CD4-positive, alpha-beta T cell treated with Interferon gamma for 1 hour (primary cell): Measurements from ENCODE around the gene CABP5.
"Not testable (repeated sequence)": the region's sequence is repeated elsewhere in the genome, so short reads cannot be mapped to it uniquely, and the experiment has no call there.

Experiments
- DNase-seq: peaks from one replicate; pipeline ENCODE4 v3.0.0-alpha.2; 2020

The CABP5 gene

DNA sequence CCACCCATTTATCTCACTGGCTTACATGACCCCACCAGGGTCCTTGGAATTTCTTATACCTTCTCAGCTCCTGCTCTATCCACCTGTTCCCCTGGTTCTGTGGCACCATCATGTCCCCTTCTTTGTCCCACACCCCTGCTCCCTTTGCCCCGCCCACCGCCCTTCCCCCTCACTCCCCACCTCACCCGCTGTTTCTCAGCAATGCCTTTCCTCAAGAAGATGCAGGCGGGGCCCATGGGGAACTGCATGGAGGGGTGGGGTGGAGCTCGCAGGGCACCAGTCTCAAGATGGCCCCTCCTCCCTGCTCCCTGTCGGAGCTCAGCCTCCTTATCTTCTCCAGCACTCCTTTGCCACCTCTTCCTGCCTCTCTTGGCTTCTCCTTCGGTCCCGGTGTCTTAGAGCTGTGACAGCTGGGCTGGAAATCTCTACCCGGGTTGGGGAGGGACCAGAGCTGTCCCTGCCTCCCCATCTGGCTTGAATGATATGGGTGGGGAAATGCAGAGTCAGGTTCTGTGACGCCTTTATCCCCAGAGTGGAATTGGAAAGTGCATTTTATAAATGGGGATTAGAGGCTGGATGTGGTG, at the start of gene CABP5:
TSS of gene CABP5 (minus strand) at position 405 of the 584 bp plus-strand sequence. CDS start at position 248, 157 bp downstream.
- no peak for DNase-seq

DNA sequence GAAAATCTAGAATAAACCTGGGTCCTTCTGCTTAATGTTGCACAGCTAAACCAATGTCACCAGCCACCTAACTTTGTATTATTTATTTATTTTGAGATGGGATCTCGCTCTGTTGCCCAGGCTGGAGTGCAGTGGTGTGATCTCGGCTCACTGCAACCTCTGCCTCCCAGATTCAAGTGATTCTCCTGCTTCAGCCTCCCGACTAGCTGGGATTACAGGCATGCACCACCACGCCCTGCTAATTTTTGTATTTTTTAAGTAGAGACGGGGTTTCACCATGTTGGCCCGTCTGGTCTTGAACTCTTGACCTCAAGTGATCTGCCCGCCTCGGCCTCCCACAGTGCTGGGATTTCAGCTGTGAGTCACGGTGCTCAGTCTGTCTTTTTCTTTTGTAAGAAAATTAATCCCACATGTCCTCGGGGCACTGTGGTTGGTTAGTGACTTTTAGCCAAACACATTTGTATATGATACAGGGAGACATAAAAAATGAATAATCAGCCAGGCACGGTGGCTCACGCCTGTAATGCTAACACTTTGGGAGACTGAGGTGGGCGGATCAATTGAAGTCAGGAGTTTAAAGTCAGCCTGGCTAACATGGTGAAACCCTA, 47.3 kb upstream of the CABP5 start:
- DNase-seq, result not testable (repeated sequence)

DNA sequence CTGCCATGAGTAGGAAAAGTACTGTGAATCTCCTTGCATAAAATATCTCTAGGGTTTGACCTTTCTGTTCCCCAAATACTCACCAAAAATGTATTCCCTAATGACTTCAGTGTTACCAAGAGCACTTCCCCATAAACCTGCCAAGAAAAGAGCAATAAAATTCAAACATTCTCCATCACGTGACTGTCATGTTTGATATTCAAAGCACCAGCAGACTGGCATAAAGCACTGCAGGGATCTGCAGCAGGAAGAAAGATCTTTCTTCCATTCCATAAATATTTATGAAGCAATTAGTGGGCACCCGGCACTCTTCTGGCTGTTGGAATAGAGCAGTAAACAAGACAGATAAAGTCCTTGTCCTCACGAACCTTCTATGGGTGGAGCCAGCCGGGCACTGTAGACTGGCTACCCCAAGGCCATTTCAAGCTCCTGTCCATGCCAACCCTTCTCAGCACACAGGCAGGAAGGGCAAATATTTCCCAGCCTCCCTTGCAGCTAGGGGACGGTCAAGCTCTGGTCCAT, 46.5 kb upstream of the CABP5 start:
- no peak for DNase-seq

DNA sequence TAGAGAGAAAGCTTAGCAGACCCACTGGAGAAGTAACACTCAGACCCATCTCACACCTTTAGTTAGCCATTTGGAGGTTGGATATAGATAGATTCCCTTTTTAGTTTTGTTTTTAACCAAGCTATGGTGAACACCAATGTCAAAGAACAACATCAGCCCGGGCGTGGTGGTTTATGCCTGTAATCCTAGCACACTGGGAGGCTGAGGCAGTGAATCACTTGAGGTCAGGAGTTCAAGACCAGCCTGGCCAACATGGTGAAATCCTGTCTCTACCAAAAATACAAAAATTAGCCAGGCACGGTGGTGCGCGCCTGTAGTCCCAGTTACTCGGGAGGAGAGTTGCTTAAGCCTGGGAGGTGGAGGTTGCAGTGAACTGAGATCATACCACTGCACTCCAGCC, 45.1 kb upstream of the CABP5 start:
- DNase-seq, result not testable (repeated sequence)

DNA sequence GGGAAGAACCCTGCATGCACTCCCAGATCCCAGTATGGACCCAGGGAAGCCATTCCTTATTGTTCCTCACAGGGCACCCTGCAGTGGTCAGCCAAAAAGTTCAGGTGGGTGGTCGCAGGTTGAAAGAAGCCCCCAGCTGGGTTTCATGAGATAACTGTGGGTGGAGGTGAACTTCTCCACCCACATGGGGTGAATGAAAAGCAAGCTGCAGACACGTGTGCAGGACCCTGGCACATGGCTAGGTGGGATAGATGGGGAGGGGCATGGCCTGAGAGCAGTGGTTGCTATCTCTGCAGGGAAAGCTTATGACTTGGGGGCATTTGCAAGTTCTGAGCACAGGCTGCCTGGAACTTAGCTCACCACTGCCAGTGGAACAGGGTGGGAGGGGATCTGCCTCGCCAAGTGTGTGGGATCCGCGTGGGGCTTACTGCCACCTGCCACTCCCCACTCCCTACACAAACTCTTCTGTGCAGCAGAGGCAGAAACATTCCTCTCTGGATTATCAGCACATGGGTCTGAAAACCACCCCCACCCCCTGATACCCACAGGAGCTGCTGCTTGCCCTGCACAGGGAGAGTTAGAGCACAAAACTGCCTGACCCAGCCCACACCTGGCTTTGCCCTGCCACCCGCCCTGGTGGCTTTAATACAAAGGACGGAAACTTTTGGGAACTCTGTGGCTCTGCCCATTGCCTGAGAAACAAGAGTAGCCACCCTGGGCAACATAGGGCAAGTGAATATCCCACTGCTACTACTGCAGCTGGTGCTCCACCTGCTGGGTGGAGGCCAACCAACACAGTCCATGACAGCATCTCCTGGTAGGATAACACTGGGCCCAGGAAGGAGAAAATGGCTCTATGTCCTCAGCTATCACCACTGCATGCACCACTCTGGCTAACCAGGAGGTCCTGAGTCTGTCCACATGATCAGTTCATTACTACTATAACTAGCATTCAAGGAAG, 42.3 kb upstream of the CABP5 start:
- DNase-seq, result no peak

DNA sequence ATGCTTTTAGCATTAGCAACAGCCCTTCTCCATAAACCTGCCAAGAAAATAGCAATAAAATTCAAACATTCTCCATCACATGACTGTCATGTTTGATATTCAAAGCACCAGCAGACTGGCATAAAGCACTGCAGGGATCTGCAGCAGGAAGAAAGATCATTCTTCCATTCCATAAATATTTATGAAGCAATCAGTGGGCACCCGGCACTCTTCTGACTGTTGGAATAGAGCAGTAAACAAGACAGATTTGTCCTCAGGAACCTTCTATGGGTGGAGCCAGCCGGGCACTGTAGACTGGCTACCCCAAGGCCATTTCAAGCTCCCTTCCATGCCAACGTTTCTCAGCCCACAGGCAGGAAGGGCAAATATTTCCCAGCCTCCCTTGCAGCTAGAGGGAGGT, 41.2 kb upstream of the CABP5 start:
- no peak for DNase-seq

DNA sequence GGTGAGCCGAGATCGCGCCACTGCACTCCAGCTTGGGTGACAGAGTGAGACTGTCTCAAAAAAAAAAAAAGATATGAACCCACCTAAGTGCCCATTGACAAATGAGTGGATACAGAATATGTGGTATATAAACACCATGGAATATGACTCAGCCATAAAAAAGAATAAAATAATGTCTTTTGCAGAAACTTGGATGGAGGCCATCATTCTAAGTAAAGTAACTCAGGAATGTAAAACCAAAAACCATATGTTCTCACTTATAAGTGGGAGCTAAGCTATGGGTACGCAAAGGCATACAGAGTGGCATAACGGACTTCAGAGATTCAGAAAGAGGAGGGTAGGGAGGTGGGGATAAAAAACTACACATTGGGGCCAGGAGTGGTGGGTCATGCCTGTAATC, 37.2 kb upstream of the CABP5 start:
- DNase-seq, result no peak

DNA sequence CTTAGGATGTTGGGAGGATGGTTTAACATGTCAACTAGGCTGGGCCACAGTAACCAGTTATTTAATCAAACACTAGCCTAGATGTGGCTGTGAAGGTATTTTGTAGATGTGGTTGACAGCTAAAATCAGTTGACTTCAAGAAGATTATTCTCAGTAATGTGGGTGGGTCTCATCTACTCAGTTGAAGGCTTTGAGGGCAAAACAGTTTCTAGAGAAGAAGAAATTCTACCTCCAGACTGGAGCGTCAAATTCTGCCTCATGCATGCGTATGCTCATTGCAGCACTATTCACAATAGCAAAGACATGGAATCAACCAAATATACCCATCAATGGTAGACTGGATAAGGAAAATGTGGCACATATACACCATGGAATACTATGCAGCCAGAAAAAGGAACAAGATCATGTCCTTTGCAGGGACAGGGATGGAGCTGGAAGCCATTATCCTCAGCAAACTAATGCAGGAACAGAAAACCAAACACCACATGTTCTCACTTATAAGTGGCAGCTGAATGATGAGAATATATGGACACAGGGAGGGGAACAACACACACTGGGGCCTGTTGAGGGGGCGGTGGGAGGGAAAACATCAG, 26.4 kb upstream of the CABP5 start:
- DNase-seq, result not testable (repeated sequence)

DNA sequence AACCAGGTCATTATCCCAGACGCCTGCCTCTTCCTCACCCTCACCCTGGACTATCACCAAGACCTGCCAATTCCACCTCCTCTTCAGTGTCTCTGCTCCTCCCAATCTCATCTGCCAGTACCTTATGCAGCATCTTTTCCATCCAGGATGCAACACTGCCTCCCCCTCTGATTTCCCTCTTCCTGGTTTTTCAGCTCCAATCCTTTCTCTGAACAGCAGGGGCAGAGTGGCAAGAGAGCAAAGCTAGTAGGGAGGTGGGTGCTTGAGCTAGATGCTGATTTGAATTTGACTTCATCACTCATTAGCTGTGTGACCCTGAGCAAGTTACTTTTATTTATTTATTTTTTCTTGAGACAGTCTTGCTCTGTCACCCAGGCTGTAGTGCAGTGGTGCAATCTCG, 25.6 kb upstream of the CABP5 start:
- no peak for DNase-seq

DNA sequence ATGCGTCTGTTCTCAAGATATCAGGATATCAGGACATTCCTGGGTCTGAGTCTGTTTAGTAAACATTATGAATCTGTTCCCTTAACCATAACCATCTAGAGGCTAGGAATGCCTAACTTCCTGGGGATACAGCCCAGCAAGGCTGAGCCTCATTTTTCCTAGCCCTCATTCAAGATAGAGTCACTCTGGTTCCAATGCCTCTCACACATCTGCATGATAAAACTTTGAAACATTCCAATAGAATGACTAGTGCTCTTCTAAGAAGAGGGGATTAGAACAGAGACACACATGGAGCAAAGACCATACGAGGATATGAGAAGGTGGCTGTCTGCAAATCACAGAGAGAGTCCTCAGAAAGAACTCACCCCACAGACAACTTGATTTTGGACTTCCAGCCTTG, 20.6 kb upstream of the CABP5 start:
- no peak for DNase-seq

DNA sequence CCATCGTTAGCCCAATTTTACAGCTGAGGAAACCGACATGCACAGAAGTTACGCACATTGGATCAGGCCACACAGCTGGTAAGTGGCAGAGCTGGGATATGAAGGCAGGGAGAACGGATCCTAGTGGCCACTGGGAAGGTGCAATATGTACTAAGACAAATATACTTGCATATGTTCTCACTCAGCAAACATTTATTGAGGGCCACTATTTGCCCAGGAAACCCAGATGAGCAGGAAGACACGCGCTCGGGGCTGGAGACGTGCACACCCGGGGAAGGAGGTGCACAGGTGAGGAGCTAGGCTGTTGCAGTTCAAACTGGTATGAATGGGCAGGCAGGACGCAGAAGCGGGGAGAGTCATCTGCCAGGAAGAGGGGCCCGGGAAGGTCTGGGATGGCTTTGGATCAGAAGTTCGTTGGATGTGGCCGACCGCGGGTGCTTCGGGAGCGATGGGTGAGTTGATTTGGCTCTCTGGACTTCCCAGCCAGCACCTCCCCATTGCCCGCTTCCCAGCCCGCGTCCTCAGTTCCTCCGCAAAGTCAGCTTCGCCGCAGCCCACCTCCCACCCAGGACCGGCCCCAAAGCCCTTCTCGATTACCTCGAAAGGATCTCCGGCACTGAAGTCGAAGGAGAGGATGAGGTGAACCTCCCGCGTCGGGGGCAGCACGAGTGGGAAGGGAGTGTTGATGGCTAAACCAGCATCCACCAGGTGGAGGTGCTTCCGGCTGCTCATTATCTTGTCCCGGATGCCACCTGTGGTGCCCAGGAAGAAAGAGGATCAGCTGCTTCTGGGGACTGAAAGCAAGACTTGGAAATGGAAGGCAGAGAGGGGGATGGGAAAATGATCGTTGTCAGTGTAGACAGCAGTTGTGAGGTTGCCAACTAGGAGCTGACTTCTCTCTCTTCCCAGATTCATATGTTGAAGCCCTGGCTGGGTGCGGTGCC, 17.8 kb upstream of the CABP5 start:
- DNase-seq, result no peak

DNA sequence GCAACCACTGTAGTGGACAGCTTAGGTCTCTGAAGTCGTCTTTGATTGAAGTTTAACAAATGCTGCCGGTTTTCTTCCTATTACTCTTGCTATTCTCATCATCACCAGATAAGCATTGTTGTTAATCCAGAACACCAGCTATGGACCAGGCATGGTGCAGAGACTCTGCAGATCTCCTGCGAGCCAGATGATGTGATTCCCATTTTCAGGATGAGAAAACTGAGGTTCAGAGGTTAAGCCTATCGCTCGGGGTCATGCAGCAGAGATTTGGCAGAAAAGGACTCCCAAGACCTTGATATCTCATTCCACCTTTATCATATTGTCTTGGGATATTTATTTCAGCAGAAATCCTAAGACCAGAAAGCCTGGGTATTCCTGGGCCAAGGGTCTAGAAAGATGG, 16.5 kb upstream of the CABP5 start:
- DNase-seq, result no peak

DNA sequence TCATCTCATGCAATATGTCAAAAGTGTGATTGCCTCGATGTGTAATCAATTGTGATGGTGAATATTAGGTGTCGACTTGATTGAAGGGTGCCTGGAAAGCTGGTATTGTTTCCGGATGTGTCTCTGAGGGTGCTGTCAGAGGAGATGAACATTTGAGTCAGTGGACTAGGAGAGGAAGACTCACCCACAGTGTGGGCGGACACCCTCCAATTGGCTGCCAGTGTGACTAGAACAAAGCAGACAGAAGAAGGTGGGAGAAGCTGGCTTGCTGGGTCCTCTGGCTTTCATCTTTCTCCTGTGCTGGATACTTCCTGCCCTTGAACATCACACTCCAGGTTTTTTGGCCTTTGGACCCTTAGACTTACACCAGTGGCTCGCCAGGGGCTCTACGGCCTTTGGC, 15.5 kb upstream of the CABP5 start:
- DNase-seq, result no peak

DNA sequence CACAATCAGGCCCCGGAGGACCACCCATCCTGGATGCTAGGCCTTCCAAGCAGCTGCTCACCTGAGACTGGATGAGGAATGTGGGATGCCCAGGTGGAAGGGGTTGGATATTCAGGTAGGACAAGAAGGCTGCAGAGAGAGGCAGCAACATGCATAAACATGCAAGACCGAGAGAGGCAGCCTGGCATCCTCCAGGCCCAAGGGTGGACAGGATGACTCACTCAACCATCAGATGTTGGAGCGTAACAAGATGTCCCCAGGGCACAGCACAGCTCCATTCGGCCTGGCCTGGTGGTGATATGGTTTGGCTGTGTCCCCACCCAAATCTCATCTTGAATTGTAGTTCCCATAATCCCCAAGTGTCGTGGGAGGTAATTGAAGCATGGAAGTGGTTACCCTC, 10.0 kb upstream of the CABP5 start:
- no peak for DNase-seq

DNA sequence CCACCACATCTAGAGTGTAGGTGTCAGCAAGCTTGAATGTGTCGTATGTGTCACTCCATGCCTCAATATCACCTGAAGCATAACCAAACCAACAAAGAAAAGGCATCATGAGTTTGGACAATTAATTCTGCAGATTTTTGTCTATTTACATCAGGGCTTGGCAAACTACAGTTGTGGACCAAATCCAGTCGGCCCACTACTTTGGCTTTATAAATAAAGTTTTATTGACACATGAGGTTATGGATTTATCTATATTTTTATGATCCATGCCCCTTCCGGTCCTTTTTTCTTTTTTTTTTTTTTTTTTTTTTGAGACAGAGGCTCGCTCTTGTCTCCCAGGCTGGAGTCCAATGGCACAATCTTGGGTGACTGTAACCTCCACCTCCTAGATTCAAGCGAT, 9.2 kb upstream of the CABP5 start:
- DNase-seq, result no peak

DNA sequence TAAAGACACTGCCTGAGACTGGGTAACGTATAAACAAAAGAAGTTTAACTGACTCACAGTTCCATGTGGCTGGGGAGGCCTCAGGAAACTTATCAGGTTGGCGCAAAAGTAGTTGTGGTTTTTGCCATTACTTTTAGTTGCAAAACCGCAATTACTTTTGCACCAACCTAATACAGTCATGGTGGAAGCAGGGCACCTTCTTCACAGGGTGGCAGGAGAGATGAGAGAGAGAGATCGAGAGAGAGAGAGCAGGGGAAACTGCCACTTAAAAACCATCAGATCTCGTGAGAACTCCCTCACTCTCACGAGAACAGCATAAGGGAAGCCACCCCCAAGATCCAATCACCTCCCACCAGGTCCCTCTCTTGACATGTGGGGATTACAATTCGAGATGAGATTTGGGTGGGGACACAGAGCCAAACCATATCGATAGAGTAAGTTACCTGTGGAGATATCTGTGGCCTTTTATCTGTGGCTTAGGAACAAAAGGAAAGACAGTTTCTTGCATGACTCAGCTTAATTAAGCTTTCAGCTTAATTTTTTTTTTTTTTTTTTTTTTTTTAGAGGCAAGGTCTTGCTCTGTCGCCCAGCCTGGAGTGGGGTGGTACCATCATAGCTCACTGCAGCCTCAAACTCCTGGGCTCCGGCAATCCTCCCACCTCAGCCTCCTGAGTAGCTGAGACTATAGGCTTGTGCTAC, 7.6 kb upstream of the CABP5 start:
- no peak for DNase-seq

DNA sequence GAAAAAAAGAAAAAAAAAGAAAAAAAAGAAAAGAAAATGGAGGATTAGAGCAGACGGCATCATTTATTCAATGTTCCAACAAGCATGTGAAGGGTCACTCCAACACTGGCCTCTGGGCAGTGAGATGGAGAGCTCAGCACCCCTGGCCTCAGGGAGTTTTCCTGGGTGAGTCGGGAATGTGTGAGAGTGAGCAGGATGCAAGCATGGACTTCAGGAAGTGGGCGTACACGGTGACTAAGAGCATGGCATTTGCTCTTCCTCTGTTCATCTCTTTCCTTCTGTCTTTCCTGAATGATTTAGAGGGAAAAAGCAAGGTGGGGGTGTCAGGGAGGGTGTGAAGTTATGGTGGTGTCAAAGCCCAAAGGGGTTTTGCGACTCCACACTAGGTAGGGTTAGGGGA, 682 bp upstream of the CABP5 start:
- DNase-seq, result no peak

DNA sequence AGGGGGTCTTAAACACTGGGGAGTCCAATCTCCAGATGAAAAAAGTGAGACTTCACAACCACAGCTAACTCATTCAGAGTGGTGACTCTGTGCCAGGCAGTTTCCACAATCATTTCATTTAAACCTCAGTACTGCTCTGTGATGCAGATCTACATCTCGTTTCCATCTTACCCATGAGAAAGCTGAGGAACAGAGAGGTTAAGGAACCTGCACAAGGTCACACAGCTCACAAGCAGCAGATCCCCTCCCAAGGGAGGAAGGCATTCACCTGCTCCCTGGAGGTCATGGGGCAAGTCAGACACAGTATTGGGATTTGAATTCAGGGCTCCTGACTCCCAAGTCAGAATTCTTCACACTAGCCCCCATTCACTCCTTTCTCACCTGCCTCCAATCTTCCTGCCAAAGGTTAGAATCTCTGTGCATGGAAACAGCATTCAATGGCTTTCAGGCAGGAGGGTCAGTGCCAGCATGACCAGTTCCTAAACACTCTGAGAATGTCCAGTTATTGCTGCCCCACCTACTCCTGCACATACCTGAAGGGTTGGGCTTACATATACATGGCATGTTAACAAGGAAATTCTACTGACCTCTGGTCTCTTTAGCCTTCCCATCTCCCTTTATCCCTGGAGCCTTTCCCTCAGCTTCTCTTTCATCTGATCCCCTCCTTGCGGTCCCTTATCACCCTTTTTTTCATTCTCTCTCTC, 1.9 kb downstream of the CABP5 start:
- no peak for DNase-seq

DNA sequence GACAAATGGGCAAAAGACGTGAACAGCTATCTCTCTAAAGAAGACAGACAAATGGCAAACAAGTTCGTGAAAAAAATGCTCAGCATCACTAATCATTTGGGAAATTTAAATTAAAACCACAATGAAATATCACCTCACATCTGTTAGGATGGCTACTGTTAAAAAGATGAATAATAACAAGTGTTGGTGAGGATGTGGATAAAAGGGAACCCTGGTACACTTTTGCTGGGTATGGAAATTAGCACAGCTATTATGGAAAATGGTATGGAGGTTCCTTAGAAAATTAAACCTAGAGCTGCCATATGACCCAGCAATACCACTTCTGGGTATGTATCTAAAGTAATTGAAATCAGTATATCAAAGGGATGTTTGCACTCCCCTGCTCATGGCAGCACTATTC, 7.1 kb downstream of the CABP5 start:
- DNase-seq, result no peak

DNA sequence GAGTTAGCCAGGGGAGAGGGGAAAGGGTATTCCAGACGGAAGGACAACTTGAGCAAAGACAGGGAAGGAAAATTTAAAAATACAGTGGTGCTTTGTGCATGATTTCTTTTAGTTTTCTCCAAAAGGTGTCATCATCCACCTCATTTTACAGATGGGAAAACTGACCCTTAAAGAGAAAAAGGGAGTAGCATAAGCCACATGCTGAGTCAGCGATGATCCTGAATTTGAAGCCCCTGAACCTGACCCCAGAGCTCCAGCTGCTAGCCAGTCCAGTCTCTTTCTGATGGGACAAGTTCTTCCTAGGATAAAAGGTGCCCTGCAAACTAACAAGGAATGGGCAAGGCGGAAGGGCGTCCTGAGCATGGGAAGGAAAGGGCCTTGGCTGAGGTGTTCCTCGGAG, 10.3 kb downstream of the CABP5 start:
- no peak for DNase-seq

DNA sequence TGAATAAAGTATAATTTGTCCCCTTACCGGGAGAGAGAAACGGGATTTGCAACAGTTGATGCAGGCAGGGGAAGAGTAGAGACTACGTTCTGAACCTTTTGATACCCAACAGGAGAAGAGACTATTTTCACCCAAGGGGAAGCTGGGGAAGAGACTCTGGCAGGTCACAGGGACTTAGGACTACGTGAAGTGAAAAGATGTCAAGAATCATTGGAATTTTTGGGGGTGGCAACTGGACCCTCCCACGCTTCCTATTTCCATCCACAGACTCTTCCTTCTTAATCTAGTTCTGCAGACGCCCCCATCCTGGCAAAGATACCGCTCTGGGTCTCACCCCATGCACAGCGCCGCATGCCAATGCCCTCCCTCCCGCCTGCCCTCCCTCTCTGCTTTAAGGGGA, 13.8 kb downstream of the CABP5 start:
- DNase-seq, result no peak
